Measurements from ENCODE around the gene COP1.
"Not testable (repeated sequence)": the region's sequence is repeated elsewhere in the genome, so short reads cannot be mapped to it uniquely, and the experiment has no call there.

COP1 gene

GRCh38 chr1:176033474-176033873 lies 173.6 kb downstream of the COP1 start:
- no peak for DNase-seq (ENCODE audit: low read depth)

GRCh38 chr1:176032040-176032645 lies 174.9 kb downstream of the COP1 start:
- DNase-seq (ENCODE audit: low read depth): no peak

DNA sequence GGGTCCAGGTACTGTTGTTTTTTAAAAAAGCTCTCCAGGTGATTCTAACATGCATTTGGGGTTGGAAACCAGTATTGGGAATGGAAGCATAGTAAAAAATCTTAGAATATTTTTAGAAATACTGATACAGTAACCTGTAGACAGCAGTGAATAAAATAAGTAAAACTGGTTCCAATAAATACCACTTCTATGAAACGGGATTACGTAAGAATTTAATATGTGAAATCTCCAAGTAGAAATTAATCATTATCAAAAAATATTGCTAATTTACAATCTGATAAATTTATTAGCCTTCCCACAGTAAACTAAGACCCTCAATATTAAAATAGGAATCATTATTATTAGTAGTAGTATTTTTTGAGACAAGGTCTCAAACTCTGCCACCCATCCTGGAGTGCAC lies 177.5 kb downstream of the COP1 start:
- DNase-seq (ENCODE audit: low read depth): no peak

DNA sequence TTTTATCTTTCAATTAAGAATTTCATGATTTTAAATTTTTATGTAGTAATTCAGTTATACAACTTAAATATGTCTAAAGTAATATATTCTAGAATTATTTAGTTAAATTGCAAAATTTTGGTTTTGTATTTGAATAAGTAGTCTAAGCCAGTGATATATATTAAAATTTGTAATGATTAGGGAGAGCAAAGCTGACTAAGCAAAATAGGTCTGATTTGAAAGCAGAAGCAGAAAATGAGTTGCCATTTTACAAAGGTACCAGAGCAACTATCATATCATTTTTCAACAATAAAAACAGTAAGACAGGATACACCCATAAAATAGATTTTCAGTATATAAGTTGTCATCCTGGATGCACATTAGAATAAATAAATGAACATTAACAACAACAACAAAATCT lies 177.9 kb downstream of the COP1 start:
- DNase-seq (ENCODE audit: low read depth): no peak

- DNase-seq (ENCODE audit: low read depth): not testable (repeated sequence)
Observed at GRCh38 chr1:176027934-176028333, 179.2 kb downstream of the COP1 start.

DNA sequence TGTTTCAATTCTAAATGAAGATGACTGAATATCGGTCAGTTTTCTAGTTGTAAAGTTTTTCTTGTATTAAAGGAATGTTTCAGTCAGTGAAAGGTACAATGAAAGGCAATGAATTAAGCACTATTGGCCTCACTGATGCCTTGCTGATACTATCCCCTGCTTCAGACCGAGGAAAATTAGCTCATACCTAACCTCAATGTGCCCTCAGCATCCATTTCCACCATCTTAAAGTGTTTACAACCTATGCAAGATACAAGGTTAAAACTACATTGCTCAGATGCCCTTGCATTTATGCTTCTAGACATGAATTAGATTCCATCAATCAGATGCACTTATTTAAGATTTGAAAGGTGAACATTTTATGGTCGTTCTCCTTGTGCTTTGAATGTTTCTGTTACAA lies 184.5 kb downstream of the COP1 start:
- no peak for DNase-seq (ENCODE audit: low read depth)

DNA sequence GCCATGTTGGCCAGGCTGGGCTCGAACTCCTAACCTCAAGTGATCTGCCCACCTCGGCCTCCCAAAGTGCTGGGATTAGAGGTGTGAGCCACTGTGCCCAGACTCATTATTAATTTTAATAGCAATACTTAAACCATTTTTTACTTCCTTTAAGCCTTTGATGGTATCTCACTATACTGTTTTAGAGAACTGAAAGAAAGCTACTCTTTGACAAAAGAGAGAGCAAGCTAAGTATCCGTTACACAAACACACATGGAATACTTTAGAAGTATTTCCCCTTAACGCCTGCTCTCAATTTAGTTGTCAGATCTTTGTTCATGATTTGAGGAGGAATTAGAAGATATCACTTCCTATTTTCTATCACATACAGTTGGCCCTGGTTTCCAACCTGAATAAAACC lies 189.4 kb downstream of the COP1 start:
- DNase-seq (ENCODE audit: low read depth): no peak

- no peak for DNase-seq (ENCODE audit: low read depth)
Observed at GRCh38 chr1:176009951-176010350, 197.1 kb downstream of the COP1 start.

GRCh38 chr1:176007756-176008389 lies 199.2 kb downstream of the COP1 start:
- DNase-seq (ENCODE audit: low read depth): not testable (repeated sequence)

DNA sequence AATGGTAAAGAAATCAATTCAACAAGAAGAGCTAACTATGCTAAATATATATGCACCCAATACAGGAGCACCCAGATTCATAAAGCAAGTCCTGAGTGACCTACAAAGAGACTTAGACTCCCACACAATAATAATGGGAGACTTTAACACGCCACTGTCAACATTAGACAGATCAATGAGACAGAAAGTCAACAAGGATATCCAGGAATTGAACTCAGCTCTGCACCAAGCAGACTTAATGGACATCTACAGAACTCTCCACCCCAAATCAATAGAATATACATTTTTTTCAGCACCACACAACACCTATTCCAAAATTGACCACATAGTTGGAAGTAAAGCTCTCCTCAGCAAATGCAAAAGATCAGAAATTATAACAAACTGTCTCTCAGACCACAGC lies 212.4 kb downstream of the COP1 start:
- DNase-seq (ENCODE audit: low read depth): not testable (repeated sequence)

- DNase-seq (ENCODE audit: low read depth): not testable (repeated sequence)
Observed at GRCh38 chr1:175992825-175993224, 214.3 kb downstream of the COP1 start.

DNA sequence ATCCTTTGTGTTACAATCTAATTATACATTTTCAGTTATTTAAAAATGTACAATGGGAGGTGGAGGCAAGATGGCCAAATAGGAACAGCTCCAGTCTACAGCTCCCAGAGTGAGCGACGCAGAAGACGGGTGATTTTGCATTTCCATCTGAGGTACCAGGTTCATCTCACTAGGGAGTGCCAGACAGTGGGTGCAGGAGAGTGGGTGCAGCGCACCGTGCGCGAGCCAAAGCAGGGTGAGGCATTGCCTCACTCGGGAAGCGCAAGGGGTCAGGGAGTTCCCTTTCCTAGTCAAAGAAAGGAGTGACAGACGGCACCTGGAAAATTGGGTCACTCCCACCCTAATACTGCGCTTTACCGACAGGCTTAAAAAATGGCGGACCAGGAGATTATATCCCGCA lies 214.9 kb downstream of the COP1 start:
- DNase-seq (ENCODE audit: low read depth): not testable (repeated sequence)

DNA sequence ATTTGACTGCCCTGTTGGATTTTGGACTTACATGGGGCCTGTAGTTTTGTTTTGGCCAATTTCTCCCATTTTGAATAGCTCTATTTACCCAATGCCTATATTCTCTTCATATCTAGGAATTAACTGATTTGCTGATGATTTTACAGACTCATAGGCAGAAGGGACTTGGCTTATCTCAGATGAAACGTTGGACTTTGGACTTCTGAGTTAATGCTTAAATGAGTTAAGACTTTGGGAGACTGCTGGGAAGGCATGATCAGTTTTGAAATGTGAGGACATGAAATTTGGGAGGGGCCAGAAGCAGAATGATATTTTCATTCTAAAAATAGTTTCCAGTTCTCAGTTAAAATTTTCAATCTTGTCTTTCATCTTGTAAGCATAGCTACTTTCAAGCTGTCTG lies 222.3 kb downstream of the COP1 start:
- DNase-seq (ENCODE audit: low read depth): no peak

GRCh38 chr1:175984057-175984812 lies 222.9 kb downstream of the COP1 start:
- DNase-seq (ENCODE audit: low read depth): no peak

GRCh38 chr1:175983363-175983762 lies 223.7 kb downstream of the COP1 start:
- not testable (repeated sequence) for DNase-seq (ENCODE audit: low read depth)

GRCh38 chr1:175981128-175981527 lies 226.0 kb downstream of the COP1 start:
- DNase-seq (ENCODE audit: low read depth): no peak

DNA sequence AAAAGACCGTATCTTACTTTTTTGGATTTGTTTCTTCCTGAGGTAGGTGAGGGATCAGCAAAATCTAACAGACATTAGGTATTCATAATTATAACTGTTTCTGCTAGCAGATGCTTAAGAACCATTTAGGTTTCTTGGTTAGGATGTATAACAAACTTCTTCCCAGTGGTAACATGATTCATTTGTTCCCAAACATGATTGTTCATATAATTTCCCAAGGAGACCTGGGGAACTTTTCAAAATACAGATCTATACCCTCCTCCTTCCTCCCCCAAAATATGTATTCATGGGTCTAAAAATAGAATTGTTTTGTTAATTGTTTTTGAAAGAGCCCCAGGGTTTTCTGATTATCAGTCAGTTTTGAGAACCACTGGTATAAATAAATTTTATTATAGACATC lies 228.2 kb downstream of the COP1 start:
- no peak for DNase-seq (ENCODE audit: low read depth)

- no peak for DNase-seq (ENCODE audit: low read depth)
Observed at GRCh38 chr1:175978476-175978875, 228.6 kb downstream of the COP1 start.

- no peak for DNase-seq (ENCODE audit: low read depth)
Observed at GRCh38 chr1:175976865-175977642, 230.0 kb downstream of the COP1 start.

DNA sequence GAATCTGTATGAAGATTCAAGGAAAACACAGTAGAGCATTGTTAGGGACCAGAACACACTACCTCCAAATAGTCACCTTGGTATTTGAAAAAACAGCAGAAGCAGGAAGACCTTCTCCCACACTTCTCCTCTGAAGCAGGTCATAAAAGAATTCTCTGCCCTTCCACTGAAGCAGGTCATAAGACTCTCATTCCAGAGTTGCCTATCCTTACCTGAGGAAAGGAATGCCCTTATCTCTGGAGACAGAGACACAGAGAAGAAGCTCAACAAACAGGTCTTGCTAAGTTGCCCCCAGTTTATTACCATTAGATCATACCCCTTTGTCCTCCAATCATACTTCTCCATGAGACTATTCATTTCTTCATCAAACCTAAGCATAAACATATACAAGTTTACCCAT lies 237.9 kb downstream of the COP1 start:
- DNase-seq (ENCODE audit: low read depth): no peak

DNA sequence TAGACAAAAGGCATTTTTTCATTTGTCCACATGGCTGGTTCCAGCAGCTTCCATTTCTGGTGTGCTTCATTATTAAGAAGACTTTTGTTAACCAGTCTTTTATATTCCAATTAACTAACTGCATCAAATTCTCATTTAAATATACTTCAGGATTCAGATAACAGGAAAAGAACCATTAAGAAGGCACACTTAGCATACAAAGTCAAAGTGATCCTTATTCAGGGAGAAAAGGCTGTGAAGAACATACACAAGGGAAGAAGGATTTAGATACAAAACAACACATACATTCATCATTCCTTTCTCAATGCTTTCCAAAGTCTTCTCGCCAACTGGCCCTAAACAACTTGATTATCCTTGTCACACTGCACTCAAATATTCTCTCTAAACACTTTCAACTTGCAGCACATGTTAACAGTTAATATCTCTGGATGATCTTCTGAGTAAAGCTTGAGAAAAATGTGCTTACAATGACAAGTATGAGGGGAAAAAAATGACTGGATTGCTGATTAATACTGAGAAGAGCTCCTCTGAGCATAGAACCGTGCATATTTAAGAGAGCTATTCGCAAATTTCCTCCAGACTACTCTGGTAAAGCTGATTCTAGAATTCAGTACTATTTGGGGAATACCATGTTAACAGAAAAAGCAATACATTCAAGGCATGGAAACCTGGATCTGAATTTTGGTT lies 238.5 kb downstream of the COP1 start:
- no peak for DNase-seq (ENCODE audit: low read depth)

GRCh38 chr1:175963740-175964139 lies 243.3 kb downstream of the COP1 start:
- DNase-seq (ENCODE audit: low read depth): no peak

Data from stimulated activated CD4-positive, alpha-beta T cell treated with anti-CD3 and anti-CD28 coated beads, Interleukin-2, amount 100 ng/mL, for 4 hours (primary cell).